ENCODE results near the gene PDSS2. TPM values are rescaled to one million over a fixed set of nuclear protein-coding genes. Genes with fewer than 3 reads are reported as not detected.

Gene PDSS2
- total RNA-seq, 2 donors from 2014 or later = 8.2 to 13.7 TPM

DNA sequence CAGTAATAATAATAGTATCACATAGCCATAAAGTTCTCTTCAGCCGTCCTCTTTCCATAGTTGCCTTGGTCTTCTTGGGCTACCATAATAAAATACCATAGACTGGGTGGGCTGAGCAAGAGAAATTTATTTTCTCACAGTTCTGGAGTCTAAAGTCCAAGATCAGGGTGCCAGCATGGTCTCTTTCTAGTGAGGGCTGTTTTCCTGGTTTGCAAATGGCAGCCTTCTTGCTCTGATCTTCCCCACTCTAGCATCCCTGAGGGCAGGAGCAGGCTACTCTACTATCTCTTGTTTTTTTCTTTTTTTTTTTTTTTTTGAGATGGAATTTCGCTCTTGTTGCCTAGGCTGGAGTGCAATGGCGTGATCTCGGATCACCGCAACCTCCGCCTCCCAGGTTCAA, 335.9 kb downstream of the PDSS2 start:
- Histone ChIP-seq H3K36me3 (ENCODE audit: control insufficient read depth, insufficient read depth, low read length) (no peaks in the 10 kb centered on the region), H3K9ac (ENCODE audit: extremely low read depth, low read length, poor library complexity, severe bottlenecking) (no peak overlapping the region), H3K27ac (ENCODE audit: low read depth, low read length) (no peak overlapping the region), H3K27me3 (ENCODE audit: control insufficient read depth, insufficient read depth, low read length, poor library complexity, severe bottlenecking) (no peaks in the 10 kb centered on the region), H3K9me3 (ENCODE audit: control insufficient read depth, low read length) (no peaks in the 10 kb centered on the region), H3K4me3 (ENCODE audit: low read length) (no peak overlapping the region), H3K4me1 (ENCODE audit: control insufficient read depth, insufficient read depth, low read length) (peaks cover 4% of the 10 kb centered on the region)
- DNase-seq = peak; percentile 19
- WGBS, 2 experiments (ENCODE audit: insufficient coverage in 1 of 2, insufficient read length in 1 of 2) = 95% methylated on average over 6 of the region's 6 CpGs; no CpG with 5 or more reads in 1 of the 2 experiments
- TF ChIP-seq CTCF (conservative IDR thresholded peaks at IDR 0.05) = no peak
- no peak overlapping the region for H3K4me3 Mint-ChIP-seq
- no peak overlapping the region for H3K27ac Mint-ChIP-seq
- no peaks in the 10 kb centered on the region for H3K9me3 Mint-ChIP-seq
- H3K27me3 Mint-ChIP-seq (ENCODE audit: insufficient read depth) = no peaks in the 10 kb centered on the region
- H3K4me1 Mint-ChIP-seq = peaks cover 28% of the 10 kb centered on the region
- no peaks in the 10 kb centered on the region for H3K36me3 Mint-ChIP-seq (ENCODE audit: low read depth)

DNA sequence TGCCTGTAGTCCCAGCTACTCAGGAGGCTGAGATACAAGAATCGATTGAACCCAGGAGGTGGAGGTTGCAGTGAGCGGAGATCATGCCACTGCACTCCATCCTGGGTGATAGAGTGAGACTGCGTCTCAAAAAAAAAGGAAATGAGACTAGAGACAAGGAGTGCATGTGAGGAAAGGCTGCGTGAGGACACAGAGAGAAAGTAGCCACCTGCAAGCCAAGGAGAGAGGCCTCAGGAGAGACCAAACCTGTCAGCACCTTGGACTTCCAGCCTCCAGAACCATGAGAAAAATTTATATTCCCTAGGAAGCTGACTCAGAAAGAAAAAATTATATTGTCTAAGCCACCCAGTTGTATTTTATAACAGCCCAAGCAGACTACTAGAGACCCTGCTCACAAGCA, 336.6 kb downstream of the PDSS2 start:
- WGBS, 2 experiments (ENCODE audit: insufficient coverage in 1 of 2, insufficient read length in 1 of 2) = 93 to 98% methylated on average over 4 of the region's 4 CpGs
- Mint-ChIP-seq H3K9me3 (no peaks in the 10 kb centered on the region), H3K36me3 (ENCODE audit: low read depth) (no peaks in the 10 kb centered on the region), H3K27me3 (ENCODE audit: insufficient read depth) (no peaks in the 10 kb centered on the region), H3K27ac (no peak overlapping the region), H3K4me1 (peaks cover 30% of the 10 kb centered on the region), H3K4me3 (no peak overlapping the region)
- Histone ChIP-seq H3K27me3 (ENCODE audit: control insufficient read depth, insufficient read depth, low read length, poor library complexity, severe bottlenecking) (no peaks in the 10 kb centered on the region), H3K9me3 (ENCODE audit: control insufficient read depth, low read length) (no peaks in the 10 kb centered on the region), H3K4me1 (ENCODE audit: control insufficient read depth, insufficient read depth, low read length) (peaks cover 4% of the 10 kb centered on the region), H3K27ac (ENCODE audit: low read depth, low read length) (no peak overlapping the region), H3K36me3 (ENCODE audit: control insufficient read depth, insufficient read depth, low read length) (no peaks in the 10 kb centered on the region), H3K9ac (ENCODE audit: extremely low read depth, low read length, poor library complexity, severe bottlenecking) (no peak overlapping the region), H3K4me3 (ENCODE audit: low read length) (no peak overlapping the region)
- peak; percentile 17 for DNase-seq
- TF ChIP-seq CTCF (conservative IDR thresholded peaks at IDR 0.05) = no peak

DNA sequence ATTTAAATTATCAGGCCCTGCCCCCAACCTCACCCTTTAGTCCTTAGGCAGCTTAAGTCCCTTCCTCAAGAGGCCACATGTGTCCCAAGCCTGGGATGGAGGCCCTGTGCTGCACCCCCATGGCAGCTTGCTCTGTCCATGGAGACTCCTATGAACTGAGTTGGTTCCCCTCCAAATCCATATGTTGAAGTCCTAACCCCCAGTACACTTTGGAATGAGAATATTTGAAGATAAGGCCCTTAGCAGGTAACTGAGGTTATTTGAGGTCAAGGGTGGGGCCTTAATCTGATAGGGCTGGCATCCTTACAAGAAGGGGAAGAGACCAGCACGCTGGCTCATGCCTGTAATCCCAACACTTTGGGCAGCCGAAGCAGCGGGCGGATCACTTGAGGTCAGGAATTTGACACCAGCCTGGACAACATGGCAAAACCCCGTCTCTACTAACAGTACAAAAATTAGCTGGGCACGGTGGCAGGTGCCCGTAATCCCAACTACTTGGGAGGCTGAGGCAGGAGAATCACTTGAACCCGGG, 337.3 kb downstream of the PDSS2 start:
- Histone ChIP-seq H3K9ac (ENCODE audit: extremely low read depth, low read length, poor library complexity, severe bottlenecking) (no peak overlapping the region), H3K27me3 (ENCODE audit: control insufficient read depth, insufficient read depth, low read length, poor library complexity, severe bottlenecking) (no peaks in the 10 kb centered on the region), H3K27ac (ENCODE audit: low read depth, low read length) (no peak overlapping the region), H3K9me3 (ENCODE audit: control insufficient read depth, low read length) (no peaks in the 10 kb centered on the region), H3K4me1 (ENCODE audit: control insufficient read depth, insufficient read depth, low read length) (peaks cover 4% of the 10 kb centered on the region), H3K4me3 (ENCODE audit: low read length) (no peak overlapping the region), H3K36me3 (ENCODE audit: control insufficient read depth, insufficient read depth, low read length) (no peaks in the 10 kb centered on the region)
- no peak for TF ChIP-seq CTCF (conservative IDR thresholded peaks at IDR 0.05)
- Mint-ChIP-seq H3K4me1 (peaks cover 35% of the 10 kb centered on the region), H3K27ac (peak overlapping the region; percentile 77), H3K9me3 (no peaks in the 10 kb centered on the region), H3K27me3 (ENCODE audit: insufficient read depth) (no peaks in the 10 kb centered on the region), H3K4me3 (no peak overlapping the region), H3K36me3 (ENCODE audit: low read depth) (no peaks in the 10 kb centered on the region)
- peak; percentile 54 for DNase-seq
- 84 to 97% methylated on average over 6 to 8 of the region's 8 CpGs for WGBS, 2 experiments (ENCODE audit: insufficient coverage in 1 of 2, insufficient read length in 1 of 2)
